GM18861 (cell line): Measurements from ENCODE around the gene MYH4.

Experiments used
- ATAC-seq: cut with Tn5 transposase; IDR thresholded peaks from one replicate; pipeline ENCODE4 v1.9.1; 2021; ENCODE audit not compliant: unreplicated experiment

Gene MYH4

DNA sequence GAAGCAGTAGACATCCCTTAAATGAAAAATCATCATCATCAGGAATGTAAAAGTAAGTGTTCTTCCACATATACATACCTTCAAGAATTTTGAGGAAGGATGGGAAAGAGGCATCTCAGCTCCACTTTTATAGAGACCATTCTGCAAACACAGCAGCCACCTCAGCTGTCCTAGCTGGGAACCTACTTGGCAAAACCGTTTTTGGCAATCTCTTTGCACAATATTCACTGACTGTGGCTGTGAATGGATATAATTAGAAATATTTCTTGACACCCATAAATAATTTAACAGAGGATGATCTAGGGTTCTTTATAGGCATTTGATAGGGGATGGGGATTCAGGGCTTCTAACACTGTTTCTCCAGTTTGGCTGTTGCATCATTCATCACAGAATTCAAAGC is at the start of gene MYH4:
Gene MYH4 (minus strand): TSS at position 101 of the 400 bp plus-strand sequence. CDS start 2,814 bp downstream, outside the sequence.
- no peak for ATAC-seq

DNA sequence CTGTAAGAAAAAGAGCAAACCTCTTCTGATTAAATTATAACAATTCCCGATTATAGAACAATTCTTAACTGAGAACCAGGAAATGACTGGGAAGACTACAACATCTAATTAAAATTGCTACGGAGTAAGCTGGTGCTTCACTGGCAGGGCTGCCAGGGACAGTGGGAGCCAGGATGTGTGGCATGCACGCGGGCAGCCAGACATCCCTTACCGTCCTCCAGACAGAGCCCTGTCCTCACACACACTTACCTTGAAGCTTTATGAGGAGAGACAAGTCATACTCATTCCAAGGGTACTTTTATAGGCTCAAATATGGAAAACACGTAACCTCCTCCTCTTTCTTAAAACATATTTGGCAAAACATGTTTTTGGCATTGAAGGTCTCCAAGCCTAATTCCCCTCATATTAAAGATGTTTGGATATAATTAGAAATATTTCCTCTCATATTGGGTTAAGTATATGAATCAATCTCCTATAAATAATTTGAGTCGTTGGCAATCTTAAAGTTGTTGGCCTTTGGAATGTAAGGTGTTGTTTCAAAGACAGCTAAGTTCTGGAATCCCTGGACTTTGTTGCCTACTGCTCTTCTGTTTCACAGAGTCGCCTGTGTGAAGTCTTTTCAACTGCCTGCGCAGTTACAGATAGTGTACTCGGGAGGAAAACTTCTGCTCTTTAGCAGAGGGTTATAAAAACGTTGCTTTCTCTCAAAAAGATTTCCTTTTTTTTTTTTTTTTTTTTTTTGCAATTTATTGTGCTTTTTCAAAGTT is 49.1 kb upstream of the MYH4 start, which contains the start of gene MYH1:
Gene MYH1 (minus strand): TSS at position 272 of the 767 bp plus-strand sequence. CDS start 1,900 bp downstream, outside the sequence.
- ATAC-seq = no peak

- ATAC-seq = no peak
Measured at GRCh38 chr17:10516638-10517037, 47.3 kb upstream of the MYH4 start.

DNA sequence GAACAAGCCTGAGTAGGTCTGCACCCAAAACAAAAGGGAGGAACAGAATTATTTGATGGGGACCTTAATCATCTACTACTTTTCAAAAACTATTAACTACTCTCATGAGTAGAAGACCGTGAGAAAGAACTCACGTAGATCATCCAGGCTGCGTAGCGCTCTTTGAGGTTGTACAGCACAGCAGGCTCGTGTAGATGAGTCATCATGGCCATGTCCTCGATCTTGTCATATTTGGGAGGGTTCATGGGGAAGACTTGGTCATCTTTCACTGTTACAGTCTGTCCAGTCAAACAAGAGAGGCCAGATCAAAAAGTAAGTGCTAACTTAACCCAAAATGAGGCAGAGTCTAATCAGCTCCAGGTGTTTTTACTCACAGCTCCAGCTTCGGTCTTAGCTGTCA is 46.7 kb upstream of the MYH4 start:
- no peak for ATAC-seq

GRCh38 chr17:10513299-10514067 is 44.1 kb upstream of the MYH4 start:
- ATAC-seq = no peak

DNA sequence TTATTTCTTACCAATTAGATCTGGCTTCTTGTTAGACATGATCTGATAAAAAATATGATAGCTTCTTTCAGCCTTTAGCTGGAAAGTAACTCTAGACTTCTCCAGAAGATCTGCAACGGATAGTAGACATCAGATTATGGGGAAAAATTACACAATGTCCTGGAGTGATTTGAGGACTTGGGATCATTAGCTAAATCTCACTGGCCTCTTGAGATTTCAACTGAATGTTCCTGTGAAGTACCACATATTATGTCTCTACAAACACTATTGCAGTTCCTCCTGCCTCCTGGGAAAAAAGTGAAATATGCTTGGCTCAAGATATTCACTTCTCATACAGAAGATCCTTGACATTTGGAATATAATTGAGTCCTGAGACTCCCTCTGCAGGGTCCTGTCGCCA is 43.5 kb upstream of the MYH4 start:
- no peak for ATAC-seq

GRCh38 chr17:10499950-10500349 is 30.6 kb upstream of the MYH4 start:
- no peak for ATAC-seq

DNA sequence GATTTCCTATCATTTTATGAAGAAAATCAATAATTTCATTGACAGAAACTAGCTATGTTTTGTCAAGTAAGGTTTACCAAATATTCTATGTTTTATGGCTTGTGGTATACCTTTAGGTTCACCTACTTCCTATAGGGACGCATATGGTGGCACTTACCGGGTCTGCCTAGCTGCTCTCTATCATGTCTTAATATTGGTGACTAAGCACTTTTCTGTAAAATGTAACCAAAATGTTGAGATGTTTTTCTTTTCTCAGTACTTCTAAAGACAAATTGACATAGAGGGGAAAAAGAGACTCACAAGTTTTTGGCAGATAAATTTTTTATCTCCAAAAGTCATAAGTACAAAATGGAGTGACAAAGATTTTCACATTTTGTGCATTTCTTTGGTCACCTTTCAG is 22.6 kb upstream of the MYH4 start:
- no peak for ATAC-seq

DNA sequence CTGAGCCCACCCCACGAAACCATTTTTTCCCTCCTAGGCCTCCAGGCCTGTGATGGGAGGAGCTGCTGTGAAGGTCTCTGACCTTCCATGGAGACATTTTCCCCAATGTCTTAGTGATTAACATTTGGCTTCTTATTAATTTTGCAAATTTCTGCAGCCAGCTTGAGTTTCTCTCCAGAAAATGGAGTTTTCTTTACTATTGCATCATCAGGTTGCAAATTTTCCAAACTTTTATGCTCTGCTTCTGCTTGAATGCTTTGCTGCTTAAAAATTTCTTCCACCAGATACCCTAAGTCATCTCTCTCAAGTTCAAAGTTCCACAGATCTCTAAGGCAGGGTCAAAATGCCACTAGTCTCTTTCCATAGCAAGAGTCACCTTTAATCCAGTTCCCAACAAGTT is 12.9 kb upstream of the MYH4 start:
- no peak for ATAC-seq

DNA sequence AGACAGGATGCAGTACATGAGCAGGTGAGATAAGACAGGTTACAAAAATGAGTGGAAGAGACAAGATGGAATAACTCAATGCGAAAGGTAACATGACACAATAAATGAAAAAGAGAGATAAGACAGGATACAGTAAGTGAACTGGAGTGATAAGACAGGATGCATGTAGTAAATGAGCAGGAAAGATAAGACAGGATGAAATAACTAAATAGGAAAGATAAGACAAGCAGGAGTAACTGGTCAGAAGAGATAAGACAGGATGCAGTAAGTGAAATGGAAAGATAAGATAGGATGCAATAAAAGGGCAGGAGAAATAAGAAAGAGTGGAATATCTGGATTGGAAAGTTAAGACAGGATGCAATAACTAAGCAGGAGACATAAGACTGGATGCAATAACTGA is 8.3 kb upstream of the MYH4 start:
- ATAC-seq = no peak

- ATAC-seq = no peak
Measured at GRCh38 chr17:10474536-10474935, 5.2 kb upstream of the MYH4 start.

- ATAC-seq = no peak
Measured at GRCh38 chr17:10471858-10472257, 2.5 kb upstream of the MYH4 start.

DNA sequence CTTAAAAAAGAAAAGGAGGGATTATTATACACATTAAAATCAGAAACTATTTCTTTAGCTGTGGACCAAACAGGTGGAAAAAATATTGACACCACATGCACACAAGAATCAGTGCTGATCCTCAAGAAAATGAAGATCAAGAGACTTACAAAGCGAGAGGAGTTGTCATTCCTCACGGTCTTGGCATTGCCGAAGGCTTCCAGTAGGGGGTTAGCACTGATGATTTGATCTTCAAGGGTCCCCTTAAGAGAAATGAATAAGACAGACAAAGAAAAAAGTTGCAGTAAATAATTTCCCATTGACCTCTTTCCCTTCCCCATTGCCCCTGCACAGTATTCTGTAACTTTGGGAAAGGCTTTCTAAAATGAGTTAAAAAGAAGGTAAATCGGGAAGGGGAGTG is 6.0 kb downstream of the MYH4 start:
- no peak for ATAC-seq

GRCh38 chr17:10460062-10460461 is 9.3 kb downstream of the MYH4 start:
- ATAC-seq = no peak

- no peak for ATAC-seq
Measured at GRCh38 chr17:10458701-10459100, 10.7 kb downstream of the MYH4 start.

DNA sequence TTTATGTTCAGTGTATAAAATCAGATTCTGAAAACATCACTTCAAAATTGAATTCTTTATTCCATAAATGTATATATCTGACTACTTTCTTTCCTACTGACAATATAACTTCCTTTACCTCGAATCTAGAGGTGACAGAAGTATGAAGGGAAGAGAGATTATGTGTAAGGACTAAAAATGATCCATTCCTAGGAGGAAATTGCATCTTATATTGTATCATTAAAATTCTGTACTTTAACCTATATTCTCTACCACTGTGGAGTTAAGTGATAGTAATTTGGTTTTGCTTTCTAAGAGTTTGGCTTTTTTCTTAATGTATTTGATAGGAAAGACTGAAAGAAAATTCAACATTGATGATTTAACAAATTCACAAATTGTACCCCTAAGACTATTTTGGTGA is 11.4 kb downstream of the MYH4 start:
- no peak for ATAC-seq

DNA sequence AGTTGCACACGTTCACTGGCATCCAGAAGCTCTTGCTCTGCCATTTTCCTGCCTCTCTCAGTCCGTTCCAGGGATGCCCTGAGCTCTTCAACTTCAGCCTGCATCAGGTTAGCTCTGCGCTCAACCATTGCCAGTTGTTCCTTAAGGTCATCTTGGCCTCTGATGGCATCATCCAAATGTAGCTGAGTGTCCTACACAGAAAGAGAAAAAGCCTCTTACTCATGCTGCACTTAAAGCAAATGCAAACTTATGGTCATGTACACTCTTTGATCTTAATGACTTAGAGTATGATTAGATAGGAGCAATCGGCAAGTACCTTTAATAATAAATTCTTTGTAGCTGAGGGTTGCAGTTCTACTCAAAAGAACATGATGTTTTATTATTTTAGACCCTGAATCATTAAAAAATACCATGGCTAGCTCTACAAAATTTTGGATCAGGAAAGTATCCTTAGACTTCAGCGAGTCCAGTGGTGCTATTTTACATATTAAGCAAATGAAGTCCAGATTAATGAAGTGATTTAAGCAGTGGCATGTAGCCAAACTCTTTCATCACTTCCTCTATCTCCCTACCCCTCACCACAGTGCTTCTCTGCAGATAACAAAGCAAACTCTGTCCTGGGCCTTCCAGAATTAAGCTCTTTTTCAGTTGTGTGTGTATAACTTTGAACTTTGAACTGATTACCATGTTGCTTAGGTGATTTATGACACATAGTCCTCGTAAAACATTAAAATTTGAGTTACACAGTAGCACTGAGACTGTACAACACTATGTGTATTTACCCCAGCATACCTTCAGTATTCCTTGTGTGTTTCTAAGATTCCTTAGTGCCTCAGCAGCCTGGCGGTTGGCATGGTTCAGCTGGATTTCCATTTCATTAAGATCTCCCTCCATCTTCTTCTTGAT is 22.1 kb downstream of the MYH4 start:
- no peak for ATAC-seq

DNA sequence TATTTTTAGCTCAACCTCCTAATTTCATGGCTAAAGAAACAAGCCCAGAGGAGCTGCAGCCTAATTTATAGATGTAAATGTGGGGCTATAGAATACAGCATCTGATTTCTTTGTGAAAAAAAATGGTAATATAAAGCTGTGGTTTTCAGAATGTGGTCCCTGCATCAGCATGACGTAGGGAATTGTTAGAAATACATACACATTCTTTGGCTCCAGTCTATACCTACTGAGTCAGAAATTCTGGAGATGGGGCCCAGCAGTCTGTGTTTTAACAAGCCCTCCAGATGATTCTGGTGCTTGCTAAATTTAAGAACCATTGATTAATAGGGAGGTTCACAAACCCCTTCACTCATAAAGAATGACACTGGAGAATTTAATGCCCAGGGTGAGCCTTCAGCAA is 29.5 kb downstream of the MYH4 start:
- ATAC-seq = no peak

DNA sequence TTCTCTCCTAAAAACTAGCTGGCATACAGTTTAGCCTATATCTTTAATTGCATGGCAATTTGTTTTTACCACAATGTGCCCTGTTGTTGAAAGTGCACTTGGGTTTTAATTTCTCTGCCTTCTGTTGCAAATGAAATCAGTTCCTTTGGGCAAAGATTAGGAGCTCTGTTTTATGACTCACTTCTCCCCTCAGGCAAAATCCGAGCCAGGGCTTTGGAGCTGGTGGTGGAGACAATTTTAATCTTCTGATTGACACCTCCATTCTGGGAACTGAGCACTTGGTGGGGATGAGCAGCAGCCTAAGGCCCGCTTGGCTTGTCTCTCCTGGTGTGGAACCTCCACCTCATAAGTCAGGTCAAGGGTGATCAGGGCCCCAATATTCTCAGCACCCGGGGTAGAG is 34.3 kb downstream of the MYH4 start:
- no peak for ATAC-seq

GRCh38 chr17:10429421-10430045 is 39.8 kb downstream of the MYH4 start:
- no peak for ATAC-seq

DNA sequence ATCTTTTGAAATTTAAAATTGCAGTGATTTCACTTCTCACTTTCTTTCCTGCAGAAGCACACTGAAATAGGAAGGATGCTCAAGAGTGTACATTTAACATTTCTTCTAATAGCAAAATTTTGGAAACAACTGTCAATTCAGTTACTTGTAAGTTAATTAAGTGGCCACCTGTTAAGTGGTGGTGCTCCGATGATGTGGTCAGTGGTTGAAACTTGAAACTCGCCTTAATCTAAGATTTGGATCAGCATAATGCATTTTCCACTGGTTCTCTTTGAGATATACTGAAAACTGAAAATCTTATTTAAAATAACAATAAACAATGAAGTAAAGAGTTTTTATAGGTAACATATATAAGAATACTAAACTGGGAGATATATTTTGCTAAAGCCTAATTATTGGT is 40.6 kb downstream of the MYH4 start:
- ATAC-seq = no peak
